NT2/D1 (cell line): ENCODE results near the gene IL17B.
"Not testable (repeated sequence)": the region's sequence is repeated elsewhere in the genome, so short reads cannot be mapped to it uniquely, and the experiment has no call there.

Source experiments
- DNase-seq: peaks from one replicate; pipeline ENCODE4 v3.0.0-alpha.2; 2011; ENCODE audit warnings: low read depth, low spot score
- H3K27me3 ChIP-seq: 2 replicates; pipeline ENCODE4 v1.6.0; 2011; ENCODE audit warnings: mild to moderate bottlenecking; ENCODE audit not compliant: insufficient read length, insufficient read depth
- H3K36me3 ChIP-seq: 2 replicates; pipeline ENCODE4 v1.6.1; 2011; ENCODE audit warnings: mild to moderate bottlenecking, low read length, mixed read lengths; ENCODE audit not compliant: insufficient read depth, insufficient read length
- H3K4me1 ChIP-seq: 2 replicates; pipeline ENCODE4 v1.5.1; 2011; ENCODE audit not compliant: insufficient read depth, insufficient read length
- H3K4me3 ChIP-seq: 2 replicates; pipeline ENCODE4 v1.5.1; 2011; ENCODE audit warnings: low read depth; ENCODE audit not compliant: insufficient read length
- H3K9ac ChIP-seq: 2 replicates; pipeline ENCODE4 v1.6.0; 2011; ENCODE audit warnings: low read depth; ENCODE audit not compliant: insufficient read length
- H3K9me3 ChIP-seq: 2 replicates; pipeline ENCODE4 v1.5.1; 2011; ENCODE audit warnings: mild to moderate bottlenecking, low read length; ENCODE audit not compliant: insufficient read depth
- SUZ12 ChIP-seq: IDR thresholded peaks from 2 replicates; pipeline ENCODE4 v1.6.1; 2011; ENCODE audit not compliant: insufficient read length, insufficient read depth; ENCODE audit errors: extremely low read depth
- YY1 ChIP-seq: IDR thresholded peaks from 2 replicates; pipeline ENCODE4 v1.6.1; 2011; ENCODE audit not compliant: insufficient read length, insufficient read depth
- ZNF274 ChIP-seq: IDR thresholded peaks from 2 replicates; pipeline ENCODE4 v1.6.1; 2011; ENCODE audit warnings: mild to moderate bottlenecking, low read depth, low read length

Gene IL17B

DNA sequence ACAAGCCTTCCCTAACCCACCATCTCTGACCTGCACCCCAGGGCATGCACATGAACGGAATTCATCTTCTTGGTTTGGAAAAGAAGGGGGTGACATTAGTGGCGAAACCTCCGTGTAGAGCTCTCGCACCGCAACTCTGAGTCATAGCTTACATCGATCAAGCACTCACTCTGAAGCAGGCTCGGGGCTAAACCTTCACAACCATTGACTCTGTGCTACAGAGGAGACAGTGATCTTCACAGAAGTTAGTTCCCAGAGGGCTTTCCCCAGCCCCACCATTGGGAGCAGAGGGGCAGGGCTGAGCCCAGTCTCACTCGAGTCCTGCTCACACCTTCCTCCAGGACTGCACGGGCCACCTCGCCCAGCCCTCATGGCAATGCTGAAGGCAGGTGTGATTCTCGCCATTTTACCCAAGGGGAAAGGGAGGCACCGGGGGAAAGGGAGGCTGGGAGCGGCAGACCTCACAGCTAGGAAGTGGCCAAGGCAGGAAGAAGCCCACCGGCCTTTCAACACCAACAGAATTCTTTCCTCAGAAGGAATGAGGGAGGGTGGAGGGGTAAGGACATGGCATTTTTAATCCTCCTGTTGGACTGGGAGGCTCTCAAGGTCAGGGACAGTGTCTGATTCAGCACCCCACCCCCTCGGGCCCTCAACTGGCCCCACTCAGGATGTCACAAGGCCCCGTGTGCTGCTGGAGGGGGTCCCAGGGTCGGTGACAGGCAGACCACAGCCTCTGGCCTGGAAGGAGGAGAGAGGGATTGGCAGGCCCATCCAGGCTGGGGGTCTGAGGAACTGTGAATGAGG is 25.9 kb upstream of the IL17B start:
- Histone ChIP-seq H3K9me3 (no peaks in the 10 kb centered on the region), H3K4me1 (peaks cover 16% of the 10 kb centered on the region), H3K9ac (no peak overlapping the region), H3K4me3 (no peak overlapping the region), H3K36me3 (no peaks in the 10 kb centered on the region), H3K27me3 (no peaks in the 10 kb centered on the region)
- no peak for TF ChIP-seq ZNF274
- no peak for TF ChIP-seq SUZ12
- no peak for TF ChIP-seq YY1
- DNase-seq, result no peak

DNA sequence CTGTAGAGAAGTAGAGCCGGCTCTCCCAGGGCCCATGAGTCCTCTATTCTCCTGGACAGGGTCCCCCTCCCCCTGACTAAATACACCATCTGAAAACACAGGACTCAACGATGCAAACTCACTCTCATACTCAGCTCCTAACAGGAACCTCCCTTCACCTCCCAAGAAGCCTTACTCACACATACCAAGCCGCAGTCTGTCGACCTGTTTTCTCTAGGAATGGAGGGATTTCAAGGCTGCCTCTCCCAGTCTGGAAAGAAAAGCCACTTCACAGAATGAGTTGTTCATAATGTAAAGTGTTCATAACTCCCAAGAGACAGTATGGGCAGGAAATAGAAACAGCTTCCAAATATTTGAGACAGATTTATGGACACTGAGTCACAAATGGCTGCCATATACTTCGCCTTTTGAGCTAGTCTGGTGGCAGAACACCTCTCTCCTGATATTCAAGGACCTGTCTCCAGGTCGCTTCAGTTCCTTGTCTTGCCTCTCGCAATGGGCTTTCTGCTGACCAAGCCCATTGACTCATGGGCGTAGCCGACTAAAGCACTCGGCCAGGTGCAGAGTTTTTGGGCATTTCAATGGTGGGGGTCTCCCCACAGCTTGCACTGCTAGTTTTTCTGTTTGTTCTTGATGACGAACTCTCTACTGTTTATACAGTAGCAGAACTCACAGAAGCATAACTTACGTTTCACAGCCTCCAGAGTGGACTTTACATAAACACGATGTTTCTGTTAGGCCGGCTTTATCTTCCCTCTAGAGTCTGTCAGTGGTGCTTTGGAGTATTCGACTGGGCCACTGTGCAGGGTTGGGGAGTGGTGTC is 25.0 kb upstream of the IL17B start:
- TF ChIP-seq YY1 (no peak), SUZ12 (no peak), ZNF274 (no peak)
- no peak overlapping the region for H3K4me3 ChIP-seq
- H3K27me3 ChIP-seq, result no peaks in the 10 kb centered on the region
- H3K4me1 ChIP-seq, result peaks cover 13% of the 10 kb centered on the region
- DNase-seq, result no peak
- no peak overlapping the region for H3K9ac ChIP-seq
- no peaks in the 10 kb centered on the region for H3K36me3 ChIP-seq
- H3K9me3 ChIP-seq, result no peaks in the 10 kb centered on the region

DNA sequence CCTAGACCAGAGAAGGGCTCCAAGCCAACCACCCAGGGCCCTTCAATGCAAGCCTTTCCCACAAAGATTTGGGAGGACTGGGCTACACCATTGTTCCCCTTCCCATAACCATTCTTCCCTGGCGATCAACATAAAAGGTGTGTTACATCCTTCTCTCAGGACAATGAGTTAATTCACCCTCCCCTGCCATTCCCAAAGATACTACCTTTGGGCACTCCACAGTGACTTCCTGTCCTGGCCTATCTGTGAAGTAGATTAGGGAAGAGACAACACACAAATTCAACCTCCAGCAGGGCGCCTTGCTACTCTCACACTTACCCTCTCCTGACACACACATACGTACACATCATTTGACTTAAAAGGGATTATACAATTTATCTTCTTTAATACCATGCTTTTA is 23.2 kb upstream of the IL17B start:
- H3K27me3 ChIP-seq, result no peaks in the 10 kb centered on the region
- H3K36me3 ChIP-seq, result no peaks in the 10 kb centered on the region
- H3K9me3 ChIP-seq, result no peaks in the 10 kb centered on the region
- peaks cover 8% of the 10 kb centered on the region for H3K4me1 ChIP-seq
- no peak for DNase-seq
- no peak overlapping the region for H3K4me3 ChIP-seq
- no peak overlapping the region for H3K9ac ChIP-seq
- TF ChIP-seq YY1 (no peak), ZNF274 (no peak), SUZ12 (no peak)

DNA sequence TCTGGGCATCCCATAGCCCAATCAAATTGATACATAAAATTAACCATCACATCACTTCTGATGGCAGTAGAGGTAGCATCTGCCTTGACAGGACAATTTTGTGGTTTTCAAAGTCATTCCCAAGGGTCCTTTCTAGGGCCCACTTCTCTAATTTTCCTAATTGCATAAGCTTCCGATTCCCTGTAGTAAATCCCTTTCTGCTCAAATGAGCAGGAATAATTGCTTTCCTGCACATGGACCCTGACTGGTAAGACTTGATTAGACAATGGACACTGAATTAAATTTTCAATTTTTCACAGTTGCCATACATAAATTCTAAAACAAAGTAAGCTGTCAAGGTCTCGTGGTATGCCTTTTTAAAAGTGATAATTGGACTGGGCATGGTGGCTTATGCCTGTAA is 22.0 kb upstream of the IL17B start:
- no peak for TF ChIP-seq YY1
- TF ChIP-seq SUZ12, result no peak
- no peak for TF ChIP-seq ZNF274
- H3K9me3 ChIP-seq, result no peaks in the 10 kb centered on the region
- H3K4me1 ChIP-seq, result peaks cover 8% of the 10 kb centered on the region
- no peak overlapping the region for H3K4me3 ChIP-seq
- no peaks in the 10 kb centered on the region for H3K36me3 ChIP-seq
- DNase-seq, result no peak
- H3K27me3 ChIP-seq, result no peaks in the 10 kb centered on the region
- no peak overlapping the region for H3K9ac ChIP-seq

DNA sequence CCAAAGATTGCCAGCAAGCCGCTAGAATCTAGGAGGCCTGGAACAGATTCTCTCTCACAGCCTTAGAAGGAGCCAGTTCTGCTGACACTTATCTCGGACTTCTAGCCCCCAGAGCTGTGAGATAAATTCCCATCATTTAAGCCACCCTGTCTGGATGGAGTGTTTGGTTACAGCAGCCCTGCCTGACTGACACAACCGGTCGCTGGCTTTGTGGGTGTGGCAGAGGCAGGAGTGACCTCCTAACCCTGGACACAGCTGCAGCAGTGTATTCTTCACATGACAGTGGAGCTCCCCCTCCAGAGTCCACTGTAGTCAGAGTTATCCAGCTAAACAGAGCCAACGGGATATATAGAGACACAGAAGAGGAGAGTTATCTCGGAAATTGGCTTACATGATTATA is 21.2 kb upstream of the IL17B start:
- no peak for TF ChIP-seq SUZ12
- TF ChIP-seq YY1, result no peak
- TF ChIP-seq ZNF274, result no peak
- Histone ChIP-seq H3K4me3 (no peak overlapping the region), H3K9ac (no peak overlapping the region), H3K36me3 (no peaks in the 10 kb centered on the region), H3K27me3 (no peaks in the 10 kb centered on the region), H3K9me3 (no peaks in the 10 kb centered on the region), H3K4me1 (peaks cover 5% of the 10 kb centered on the region)
- no peak for DNase-seq

DNA sequence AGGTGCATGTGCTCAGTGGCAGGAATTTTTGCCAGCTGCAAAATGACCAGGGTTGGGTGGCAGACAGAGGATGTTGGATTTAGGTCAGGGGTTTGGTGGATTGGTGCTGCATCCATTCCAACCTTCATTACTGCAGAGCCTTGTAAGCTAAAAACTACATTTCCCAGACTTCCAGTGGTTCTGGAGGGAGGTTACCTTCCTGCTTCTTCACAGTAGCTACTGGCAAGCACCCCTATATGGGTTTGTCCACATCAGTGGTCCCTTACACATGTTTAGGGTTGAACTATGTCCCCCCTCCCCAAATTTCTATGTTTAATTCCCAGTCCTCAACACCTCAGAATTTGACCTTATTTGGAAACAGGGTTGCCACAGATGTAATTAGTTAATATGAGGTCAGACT is 20.7 kb upstream of the IL17B start:
- no peak for DNase-seq
- TF ChIP-seq SUZ12 (no peak), ZNF274 (no peak), YY1 (no peak)
- H3K9me3 ChIP-seq, result no peaks in the 10 kb centered on the region
- no peaks in the 10 kb centered on the region for H3K36me3 ChIP-seq
- no peak overlapping the region for H3K9ac ChIP-seq
- H3K4me1 ChIP-seq, result peaks cover 3% of the 10 kb centered on the region
- H3K27me3 ChIP-seq, result no peaks in the 10 kb centered on the region
- no peak overlapping the region for H3K4me3 ChIP-seq

DNA sequence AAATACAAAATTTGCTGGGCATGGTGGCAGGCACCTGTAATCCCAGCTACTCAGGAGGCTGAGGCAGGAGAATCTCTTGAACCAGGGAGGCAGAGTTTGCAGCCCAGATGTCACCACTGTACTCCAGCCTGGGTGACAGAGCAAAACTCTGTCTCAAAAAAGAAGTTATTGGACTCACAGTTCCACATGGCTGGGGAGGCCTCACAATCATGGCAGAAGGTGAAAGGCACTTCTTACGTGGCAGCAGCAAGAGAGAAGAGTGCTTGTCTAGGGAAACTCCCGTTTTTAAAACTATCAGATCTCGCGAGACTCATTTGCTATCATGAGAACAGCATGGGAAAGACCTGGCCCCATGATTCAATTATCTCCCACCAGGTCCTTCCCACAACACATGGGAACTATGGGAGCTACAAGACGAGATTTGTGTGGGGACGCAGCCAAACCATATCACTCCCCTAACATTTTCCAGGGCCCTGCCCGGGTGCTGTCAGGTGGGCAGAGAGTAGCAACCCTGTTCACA is 19.7 kb upstream of the IL17B start:
- not testable (repeated sequence) for DNase-seq, H3K36me3 ChIP-seq, H3K9ac ChIP-seq, H3K27me3 ChIP-seq, H3K4me1 ChIP-seq, H3K9me3 ChIP-seq, H3K4me3 ChIP-seq
